T-helper 1 cell treated with Interleukin-12 subunit alpha and Interleukin-12 subunit beta and Interleukin-4 antibody, amounts not matched to agents 30 μg/mL and 1 μg/mL, for 36 hours (primary cell): ENCODE measurements around the gene AIG1.
"Not testable (repeated sequence)": the region's sequence is repeated elsewhere in the genome, so short reads cannot be mapped to it uniquely, and the experiment has no call there.

Experiments
- H3K27ac Mint-ChIP-seq: one replicate; pipeline ENCODE4 v1.8.0; 2021; ENCODE audit warnings: mild to moderate bottlenecking, mixed read lengths
- H3K27me3 Mint-ChIP-seq: one replicate; pipeline ENCODE4 v1.8.0; 2021; ENCODE audit warnings: low read depth, mixed read lengths
- H3K36me3 Mint-ChIP-seq: one replicate; pipeline ENCODE4 v1.8.0; 2021; ENCODE audit warnings: low read depth, mixed read lengths
- H3K4me1 Mint-ChIP-seq: one replicate; pipeline ENCODE4 v1.8.0; 2021; ENCODE audit warnings: low read depth, mixed read lengths
- H3K4me3 Mint-ChIP-seq: one replicate; pipeline ENCODE4 v1.8.0; 2021; ENCODE audit warnings: mild to moderate bottlenecking, moderate library complexity, mixed read lengths
- H3K9me3 Mint-ChIP-seq: one replicate; pipeline ENCODE4 v1.8.0; 2021; ENCODE audit warnings: mixed read lengths

Gene AIG1

DNA sequence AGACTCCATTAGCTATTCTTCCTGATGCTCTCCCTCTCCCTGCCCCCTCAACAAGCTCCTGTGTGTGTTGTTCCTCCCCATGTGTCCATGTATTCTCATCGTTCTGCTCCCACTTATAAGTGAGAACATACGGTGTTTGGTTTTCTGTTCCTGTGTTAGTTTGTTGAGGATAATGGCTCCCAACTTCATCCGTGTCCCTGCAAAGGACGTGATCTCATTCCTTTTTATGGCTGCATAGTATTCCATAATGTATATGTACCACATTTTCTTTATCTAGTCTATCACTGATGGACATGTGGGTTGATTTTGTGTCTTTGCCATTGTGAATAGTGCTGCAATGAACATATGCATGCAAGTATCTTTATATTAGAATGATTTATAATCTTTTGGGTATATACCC lies 16.3 kb upstream of the AIG1 start:
- H3K4me3 Mint-ChIP-seq, H3K9me3 Mint-ChIP-seq, H3K36me3 Mint-ChIP-seq, H3K4me1 Mint-ChIP-seq, H3K27ac Mint-ChIP-seq: not testable (repeated sequence)
- peaks cover 16% of the 10 kb centered on the region for H3K27me3 Mint-ChIP-seq

DNA sequence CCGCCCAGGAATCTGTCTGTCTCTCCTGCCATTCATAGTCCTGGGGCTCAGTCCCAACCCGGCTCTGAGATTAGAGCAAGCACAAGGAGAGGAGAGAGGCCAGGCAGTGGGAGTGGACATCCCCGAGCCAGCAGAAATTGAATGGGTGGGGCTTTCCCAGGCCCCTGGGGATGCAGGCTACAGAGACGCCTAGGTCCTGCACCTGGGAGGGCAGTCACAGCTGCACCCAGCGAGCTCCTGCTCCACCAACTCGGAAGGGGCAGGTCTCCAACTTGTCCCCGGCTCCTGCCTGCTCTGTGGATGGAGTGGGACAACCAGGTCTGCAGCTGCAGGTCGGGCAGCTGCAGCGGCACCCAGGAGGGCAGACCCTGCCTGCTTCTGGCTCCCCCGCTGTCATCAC lies 11.1 kb upstream of the AIG1 start:
- H3K9me3 Mint-ChIP-seq, result peaks cover 3% of the 10 kb centered on the region
- H3K36me3 Mint-ChIP-seq, result no peaks in the 10 kb centered on the region
- peaks cover 12% of the 10 kb centered on the region for H3K27me3 Mint-ChIP-seq
- no peak overlapping the region for H3K4me3 Mint-ChIP-seq
- peaks cover 2% of the 10 kb centered on the region for H3K4me1 Mint-ChIP-seq
- H3K27ac Mint-ChIP-seq, result no peak overlapping the region

DNA sequence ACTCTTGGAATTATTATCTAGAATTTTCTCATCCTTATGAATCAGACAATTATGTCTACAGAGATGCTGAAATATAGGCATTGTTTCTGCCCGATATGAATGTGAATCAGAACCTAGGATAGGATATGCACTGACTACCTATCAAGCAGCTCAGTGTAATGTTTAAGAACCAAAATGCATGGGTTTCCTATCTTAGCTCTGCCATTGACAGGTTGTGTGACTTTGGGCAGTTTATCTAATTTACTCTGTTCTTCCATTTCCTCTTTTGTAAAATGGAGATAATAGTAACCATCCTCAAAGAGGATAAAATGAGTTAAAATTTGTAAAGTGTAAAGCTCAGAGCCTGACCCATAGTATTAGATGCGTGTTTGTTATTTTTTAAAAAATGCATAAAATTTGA lies 10.2 kb upstream of the AIG1 start:
- no peaks in the 10 kb centered on the region for H3K36me3 Mint-ChIP-seq
- peaks cover 9% of the 10 kb centered on the region for H3K27me3 Mint-ChIP-seq
- no peak overlapping the region for H3K27ac Mint-ChIP-seq
- peaks cover 2% of the 10 kb centered on the region for H3K4me1 Mint-ChIP-seq
- no peak overlapping the region for H3K4me3 Mint-ChIP-seq
- peaks cover 3% of the 10 kb centered on the region for H3K9me3 Mint-ChIP-seq

DNA sequence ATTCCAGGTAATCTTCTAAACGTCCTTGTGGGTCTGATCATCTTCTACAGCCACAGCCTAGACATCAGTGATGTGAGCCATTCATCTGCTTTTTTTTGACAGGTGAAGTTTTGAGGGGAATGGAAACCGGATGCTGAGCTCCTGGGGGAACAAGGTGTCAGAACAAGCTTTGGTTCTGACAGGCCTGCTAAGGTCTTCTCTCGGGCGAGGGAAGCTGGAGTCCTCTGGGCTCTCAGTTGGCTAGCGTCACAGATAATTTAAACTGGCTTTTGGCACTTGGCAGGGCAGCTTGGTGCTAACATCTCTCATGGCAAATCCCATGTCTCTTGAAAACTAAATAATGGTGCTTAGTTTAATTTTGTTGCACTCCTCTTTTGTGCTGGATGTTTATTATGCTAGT lies 8.4 kb upstream of the AIG1 start:
- Mint-ChIP-seq H3K4me3 (no peak overlapping the region), H3K36me3 (no peaks in the 10 kb centered on the region), H3K27me3 (no peaks in the 10 kb centered on the region), H3K27ac (no peak overlapping the region), H3K9me3 (no peaks in the 10 kb centered on the region), H3K4me1 (peaks cover 2% of the 10 kb centered on the region)

DNA sequence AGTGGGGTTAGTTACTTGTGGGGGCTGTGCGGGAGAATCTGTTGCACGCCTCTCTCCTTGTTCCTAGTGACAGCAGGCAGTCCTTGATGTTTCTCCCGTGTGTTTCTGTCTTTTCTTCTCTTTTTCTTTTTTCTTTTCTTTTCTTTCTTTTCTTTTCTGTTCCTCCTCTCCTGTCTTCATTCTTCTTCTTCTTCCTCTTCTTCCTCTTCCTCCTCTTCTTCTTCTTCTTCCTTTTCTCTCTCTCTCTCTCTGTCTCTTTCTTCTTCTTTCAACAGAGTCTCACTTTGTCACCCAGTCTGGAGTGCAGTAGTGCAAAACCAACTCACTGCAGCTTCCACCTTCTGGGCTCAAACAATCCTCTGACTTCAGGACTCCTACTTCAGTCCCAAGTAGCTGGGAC lies 6.8 kb upstream of the AIG1 start:
- peaks cover 2% of the 10 kb centered on the region for H3K4me1 Mint-ChIP-seq
- no peaks in the 10 kb centered on the region for H3K27me3 Mint-ChIP-seq
- no peaks in the 10 kb centered on the region for H3K36me3 Mint-ChIP-seq
- H3K9me3 Mint-ChIP-seq, result no peaks in the 10 kb centered on the region
- no peak overlapping the region for H3K4me3 Mint-ChIP-seq
- no peak overlapping the region for H3K27ac Mint-ChIP-seq

DNA sequence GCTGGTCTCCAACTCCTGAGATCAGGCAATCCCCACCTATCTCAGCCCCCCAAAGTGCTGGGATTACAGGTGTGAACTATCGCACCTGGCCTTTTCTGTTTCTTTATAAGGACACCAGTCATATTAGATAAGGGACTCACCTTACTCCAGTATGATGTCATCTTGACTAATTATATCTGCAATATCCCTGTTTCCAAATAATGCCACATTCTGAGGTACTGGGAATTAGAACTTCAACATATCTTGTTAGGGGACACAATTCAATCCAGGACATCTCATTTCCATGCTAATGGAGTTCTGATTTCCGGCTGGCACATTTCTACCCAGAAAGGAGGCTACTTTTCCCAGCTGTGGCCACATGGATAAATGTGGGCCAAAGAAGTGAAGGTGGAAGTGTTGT lies 6.4 kb upstream of the AIG1 start:
- Mint-ChIP-seq H3K27me3 (no peaks in the 10 kb centered on the region), H3K4me1 (peaks cover 4% of the 10 kb centered on the region), H3K27ac (no peak overlapping the region), H3K9me3 (no peaks in the 10 kb centered on the region), H3K4me3 (no peak overlapping the region), H3K36me3 (no peaks in the 10 kb centered on the region)

DNA sequence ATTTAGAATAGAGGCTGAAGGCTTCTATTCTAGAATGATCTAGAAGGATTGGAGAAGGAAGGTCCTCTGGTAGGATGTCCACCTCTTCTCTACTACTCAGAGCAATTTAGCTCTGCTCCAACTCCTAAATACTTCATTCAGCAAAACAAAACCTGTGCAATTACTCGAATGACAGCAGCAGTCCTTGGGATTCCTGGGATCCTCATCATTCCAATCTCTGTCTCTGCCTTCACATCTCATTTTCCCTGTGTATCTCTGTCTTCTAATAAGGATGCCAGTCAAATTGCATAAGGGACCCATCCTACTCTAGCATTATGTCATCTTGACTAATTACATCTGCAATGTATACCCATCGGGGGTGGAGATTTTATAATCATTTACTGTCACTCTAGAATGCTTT lies 5.5 kb upstream of the AIG1 start:
- Mint-ChIP-seq H3K4me3 (no peak overlapping the region), H3K27me3 (no peaks in the 10 kb centered on the region), H3K9me3 (no peaks in the 10 kb centered on the region), H3K4me1 (peaks cover 12% of the 10 kb centered on the region), H3K27ac (no peak overlapping the region), H3K36me3 (no peaks in the 10 kb centered on the region)

DNA sequence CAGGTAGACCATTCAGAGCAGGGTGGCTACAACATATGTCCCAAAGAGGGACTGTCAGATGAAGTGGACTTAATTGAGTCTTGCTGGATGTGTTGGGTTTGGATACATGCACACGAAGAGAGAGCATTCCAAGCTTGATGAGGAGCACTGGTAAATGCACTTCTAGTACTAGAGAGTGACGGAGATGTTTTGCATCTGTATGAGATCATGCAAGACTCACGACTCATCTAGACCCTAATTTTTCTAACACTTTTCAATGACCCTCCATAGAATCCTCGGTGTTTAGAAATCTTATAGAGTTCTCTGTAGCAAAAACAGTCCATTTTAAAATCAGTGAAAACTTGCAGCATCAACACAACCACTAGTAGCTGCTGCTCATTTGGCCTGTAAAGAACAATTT lies 4.8 kb upstream of the AIG1 start:
- Mint-ChIP-seq H3K27ac (no peak overlapping the region), H3K4me1 (peaks cover 15% of the 10 kb centered on the region), H3K36me3 (no peaks in the 10 kb centered on the region), H3K9me3 (no peaks in the 10 kb centered on the region), H3K4me3 (no peak overlapping the region), H3K27me3 (no peaks in the 10 kb centered on the region)

DNA sequence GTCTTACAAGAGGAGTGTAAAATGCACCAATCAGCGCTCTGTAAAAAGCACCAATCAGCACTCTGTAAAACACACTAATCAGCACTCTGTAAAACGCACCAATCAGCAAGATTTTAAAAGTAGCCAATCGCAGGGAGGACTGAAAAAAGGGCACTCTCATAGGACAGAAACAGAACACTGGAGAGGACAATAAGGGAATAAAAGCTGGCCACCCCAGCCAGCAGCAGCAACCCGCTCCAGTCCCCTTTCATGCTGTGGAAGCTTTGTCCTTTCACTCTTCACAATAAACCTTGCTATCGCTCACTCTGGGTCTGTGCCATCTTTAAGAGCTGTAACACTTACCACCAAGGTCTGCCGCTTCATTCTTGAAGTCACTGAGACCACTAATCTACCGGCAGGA lies 1.7 kb upstream of the AIG1 start:
- Mint-ChIP-seq H3K4me1 (peaks cover 26% of the 10 kb centered on the region), H3K9me3 (no peaks in the 10 kb centered on the region), H3K27ac (no peak overlapping the region), H3K4me3 (no peak overlapping the region), H3K36me3 (no peaks in the 10 kb centered on the region), H3K27me3 (no peaks in the 10 kb centered on the region)

DNA sequence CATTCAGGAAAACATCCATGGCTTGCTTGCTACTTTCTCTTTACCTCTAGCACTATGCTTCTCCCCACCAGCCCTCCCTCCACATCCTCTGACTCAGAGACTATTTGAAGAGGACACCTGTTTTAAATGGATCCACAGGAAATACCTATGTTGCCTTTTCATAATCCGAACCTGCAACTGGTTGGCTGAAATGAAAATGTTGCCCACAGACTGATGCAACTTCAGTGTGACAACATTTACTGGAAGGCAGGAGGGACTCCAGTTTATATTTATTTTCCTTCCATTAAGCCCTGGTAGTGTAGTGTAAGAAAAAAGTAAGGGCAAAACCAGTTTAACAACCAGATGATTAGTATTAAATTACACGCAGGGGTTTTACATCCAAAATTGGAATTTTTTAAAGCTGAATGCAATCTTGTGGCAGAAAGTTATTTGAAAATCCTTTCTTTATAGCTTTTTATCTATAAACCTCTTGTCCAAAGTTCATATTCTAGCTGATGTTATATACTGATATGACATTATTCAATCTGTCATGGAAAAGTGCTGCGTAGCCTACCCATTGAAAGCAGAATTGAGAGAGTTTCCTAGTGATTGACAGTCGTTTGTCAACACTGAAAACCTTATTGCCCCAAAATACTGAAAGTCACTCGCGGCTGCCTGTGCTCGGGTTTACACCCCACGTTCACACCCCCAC lies 881 bp upstream of the AIG1 start:
- H3K4me3 Mint-ChIP-seq, result peak overlapping the region; percentile 92
- no peaks in the 10 kb centered on the region for H3K27me3 Mint-ChIP-seq
- H3K4me1 Mint-ChIP-seq, result peaks cover 26% of the 10 kb centered on the region
- H3K9me3 Mint-ChIP-seq, result no peaks in the 10 kb centered on the region
- H3K27ac Mint-ChIP-seq, result peak overlapping the region; percentile 94
- H3K36me3 Mint-ChIP-seq, result no peaks in the 10 kb centered on the region

DNA sequence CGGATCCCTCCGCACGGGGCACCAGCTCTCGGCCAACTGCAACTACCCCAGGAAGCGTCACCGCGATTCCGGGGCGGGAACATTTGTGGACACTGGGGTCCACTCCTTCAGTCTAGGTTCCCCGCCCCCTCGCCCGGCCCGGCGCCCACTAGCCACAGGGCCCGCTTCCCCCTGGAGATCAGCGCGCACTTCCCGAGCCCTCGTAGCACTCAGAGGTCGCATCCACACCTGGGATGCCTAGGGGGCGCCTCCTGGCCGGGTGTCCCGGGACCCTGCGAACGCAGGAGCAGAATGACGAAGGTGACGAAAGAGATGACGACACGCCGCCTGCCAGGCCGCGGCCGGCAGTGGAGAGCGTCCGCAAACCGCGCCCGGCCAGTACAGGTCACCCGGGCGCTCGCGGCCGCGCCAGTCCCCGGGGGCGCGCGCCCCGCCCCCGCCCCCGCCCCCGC lies 309 bp upstream of the AIG1 start:
- H3K27ac Mint-ChIP-seq, result peak overlapping the region; percentile 94
- H3K4me1 Mint-ChIP-seq, result peaks cover 26% of the 10 kb centered on the region
- H3K27me3 Mint-ChIP-seq, result no peaks in the 10 kb centered on the region
- H3K36me3 Mint-ChIP-seq, result no peaks in the 10 kb centered on the region
- peak overlapping the region; percentile 92 for H3K4me3 Mint-ChIP-seq
- H3K9me3 Mint-ChIP-seq, result no peaks in the 10 kb centered on the region

DNA sequence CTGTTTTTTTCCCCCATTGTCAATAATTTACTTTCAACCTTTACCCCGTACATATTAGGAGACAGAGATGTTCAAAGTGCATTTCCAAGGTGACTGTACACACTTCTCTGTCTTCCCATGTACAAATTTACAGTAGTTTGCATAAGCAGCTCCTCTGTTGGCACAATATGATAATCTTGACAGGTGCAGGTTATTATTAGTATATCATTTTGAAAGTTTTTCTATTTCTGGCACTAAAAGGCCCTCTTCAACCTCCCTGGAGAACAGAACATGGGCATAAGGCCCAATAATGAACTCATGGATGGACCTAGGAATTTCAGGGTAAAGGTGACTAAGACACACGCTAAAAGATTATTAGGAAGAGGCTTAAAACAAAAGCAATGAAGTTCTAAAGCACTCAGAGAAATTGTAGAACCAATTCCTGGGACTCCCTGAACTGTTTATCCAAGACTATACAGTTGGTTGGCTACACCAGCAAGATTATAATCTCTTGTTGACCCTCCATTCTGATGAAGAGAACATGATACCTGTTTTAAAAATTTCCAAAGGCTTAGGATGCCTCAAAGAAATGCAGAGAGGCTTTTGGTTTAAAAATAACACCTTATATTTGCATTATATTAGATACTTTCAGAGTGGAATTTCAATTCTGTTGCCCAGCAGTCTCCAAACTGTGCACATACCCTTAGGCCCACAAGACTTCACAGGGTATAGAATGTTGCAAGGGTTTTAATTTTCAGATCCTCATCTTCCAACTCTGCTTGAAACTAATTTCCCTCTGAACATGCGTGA lies 1.1 kb downstream of the AIG1 start:
- no peaks in the 10 kb centered on the region for H3K9me3 Mint-ChIP-seq
- H3K4me3 Mint-ChIP-seq, result peak overlapping the region; percentile 89
- no peaks in the 10 kb centered on the region for H3K27me3 Mint-ChIP-seq
- no peaks in the 10 kb centered on the region for H3K36me3 Mint-ChIP-seq
- H3K27ac Mint-ChIP-seq, result peak overlapping the region; percentile 90
- H3K4me1 Mint-ChIP-seq, result peaks cover 26% of the 10 kb centered on the region

DNA sequence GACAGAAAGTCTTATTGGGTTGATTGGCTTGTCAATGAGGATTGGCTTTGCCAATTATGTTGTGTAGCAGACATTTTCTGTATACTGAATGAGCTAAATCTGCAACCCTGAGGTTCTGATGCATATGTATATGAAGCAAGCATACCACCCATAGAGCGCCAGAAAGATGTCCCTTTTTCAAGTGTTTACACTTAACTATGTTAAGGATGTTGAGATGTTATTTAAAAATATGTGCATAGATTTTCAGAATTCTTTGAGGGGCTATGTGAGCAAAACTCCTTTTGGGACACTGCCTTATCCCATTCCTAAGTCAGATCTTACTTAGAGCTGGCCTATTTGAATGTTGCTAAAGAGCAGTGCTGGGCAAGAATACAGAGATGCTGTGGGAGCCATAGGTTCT lies 1.9 kb downstream of the AIG1 start:
- Mint-ChIP-seq H3K4me1 (peaks cover 26% of the 10 kb centered on the region), H3K27ac (no peak overlapping the region), H3K4me3 (peak overlapping the region; percentile 56), H3K36me3 (no peaks in the 10 kb centered on the region), H3K27me3 (no peaks in the 10 kb centered on the region), H3K9me3 (no peaks in the 10 kb centered on the region)

DNA sequence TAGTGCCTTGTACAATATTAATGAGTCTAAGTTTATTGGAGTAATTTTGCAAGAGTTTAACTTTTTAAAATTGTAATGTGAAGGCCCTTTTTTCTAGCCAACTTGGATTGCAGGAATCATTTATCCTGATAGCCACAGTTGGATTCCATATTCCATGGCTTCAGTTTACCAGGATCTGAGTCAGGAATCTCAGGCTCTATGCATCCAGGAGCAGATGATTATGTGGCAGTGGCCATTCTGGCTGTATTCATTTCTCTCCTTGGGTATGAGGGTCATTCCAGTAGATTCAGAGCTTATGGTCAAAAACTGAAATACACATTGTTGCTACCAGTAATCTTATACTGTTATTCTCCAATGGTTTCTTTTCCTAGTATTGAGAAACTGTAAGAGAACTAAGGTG lies 2.9 kb downstream of the AIG1 start:
- H3K27ac Mint-ChIP-seq, result no peak overlapping the region
- peaks cover 26% of the 10 kb centered on the region for H3K4me1 Mint-ChIP-seq
- no peaks in the 10 kb centered on the region for H3K27me3 Mint-ChIP-seq
- H3K9me3 Mint-ChIP-seq, result no peaks in the 10 kb centered on the region
- no peak overlapping the region for H3K4me3 Mint-ChIP-seq
- no peaks in the 10 kb centered on the region for H3K36me3 Mint-ChIP-seq

DNA sequence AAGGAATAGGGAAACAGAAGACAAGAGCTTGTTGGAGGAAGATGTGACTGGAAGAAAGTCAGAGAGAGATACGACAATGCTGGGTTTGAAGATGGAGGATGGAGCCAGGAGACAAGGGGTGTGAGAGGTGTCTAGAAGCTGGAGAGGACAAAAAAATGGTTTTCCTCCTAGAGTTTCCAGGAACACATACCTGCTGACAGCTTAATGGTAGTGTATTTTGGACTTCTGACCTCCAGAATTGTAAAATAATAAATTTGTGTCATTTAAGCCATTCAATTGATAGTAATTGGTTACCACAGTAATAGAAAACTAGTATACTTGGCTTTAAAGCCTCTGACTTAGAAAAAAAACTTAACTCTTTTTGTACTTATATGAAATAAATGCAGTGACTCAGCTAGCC lies 3.6 kb downstream of the AIG1 start:
- H3K36me3 Mint-ChIP-seq, result no peaks in the 10 kb centered on the region
- H3K9me3 Mint-ChIP-seq, result no peaks in the 10 kb centered on the region
- no peaks in the 10 kb centered on the region for H3K27me3 Mint-ChIP-seq
- H3K4me1 Mint-ChIP-seq, result peaks cover 24% of the 10 kb centered on the region
- no peak overlapping the region for H3K4me3 Mint-ChIP-seq
- H3K27ac Mint-ChIP-seq, result no peak overlapping the region
